Measurements from ENCODE around the gene BPIFB2. TPM values are rescaled to one million over a fixed set of nuclear protein-coding genes. Genes with fewer than 3 reads are reported as not detected.

BPIFB2 gene
- total RNA-seq, 3 donors from 2014 or later (not counting 1 experiment from before 2014, with no cell fraction given): not detected

DNA sequence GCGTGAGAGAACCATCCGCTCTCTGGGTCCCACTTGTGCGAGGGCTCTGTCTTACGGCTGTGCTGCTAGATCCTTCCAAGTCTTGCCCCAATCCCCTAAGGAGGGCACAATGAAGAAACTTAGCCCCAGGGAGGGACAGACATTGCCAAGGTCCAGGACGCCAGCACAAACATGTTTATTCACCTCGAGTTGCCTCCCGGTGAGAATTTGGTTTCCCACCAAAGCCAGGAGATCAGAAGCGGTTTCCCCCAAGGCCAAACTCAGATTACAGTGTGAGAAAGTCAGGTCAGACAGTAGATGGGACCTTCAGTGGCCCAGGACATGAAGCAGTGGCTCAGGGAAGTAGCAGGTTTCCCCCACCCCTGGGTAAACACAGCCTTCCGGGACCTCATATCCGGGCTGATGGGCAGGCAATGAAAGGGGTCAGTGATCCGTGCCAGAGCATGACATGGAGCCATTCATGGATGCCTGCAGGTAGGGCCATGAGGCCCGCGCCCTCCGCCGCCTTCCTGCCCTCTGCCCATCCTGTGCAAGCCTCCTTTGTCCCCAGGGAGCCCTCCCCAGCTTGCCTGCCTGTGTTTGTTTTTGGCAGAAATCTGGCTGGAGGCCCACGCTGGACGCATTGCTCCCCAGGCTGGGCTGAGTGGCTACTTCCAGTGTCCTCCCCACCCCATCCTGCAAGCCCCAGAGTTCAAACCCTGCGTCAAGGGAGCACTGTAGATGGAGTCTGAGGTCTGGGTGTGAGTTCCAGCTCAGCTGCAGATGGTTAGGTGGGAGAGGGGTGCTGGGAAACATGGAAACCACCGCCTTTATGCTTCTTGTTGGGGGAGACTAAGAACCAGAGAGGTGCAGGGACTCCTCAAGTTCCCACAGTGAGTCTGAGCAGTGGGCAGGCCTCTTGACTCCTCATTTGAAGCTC lies 2.0 kb downstream of the BPIFB2 start:
- TF ChIP-seq, protein P1, sequence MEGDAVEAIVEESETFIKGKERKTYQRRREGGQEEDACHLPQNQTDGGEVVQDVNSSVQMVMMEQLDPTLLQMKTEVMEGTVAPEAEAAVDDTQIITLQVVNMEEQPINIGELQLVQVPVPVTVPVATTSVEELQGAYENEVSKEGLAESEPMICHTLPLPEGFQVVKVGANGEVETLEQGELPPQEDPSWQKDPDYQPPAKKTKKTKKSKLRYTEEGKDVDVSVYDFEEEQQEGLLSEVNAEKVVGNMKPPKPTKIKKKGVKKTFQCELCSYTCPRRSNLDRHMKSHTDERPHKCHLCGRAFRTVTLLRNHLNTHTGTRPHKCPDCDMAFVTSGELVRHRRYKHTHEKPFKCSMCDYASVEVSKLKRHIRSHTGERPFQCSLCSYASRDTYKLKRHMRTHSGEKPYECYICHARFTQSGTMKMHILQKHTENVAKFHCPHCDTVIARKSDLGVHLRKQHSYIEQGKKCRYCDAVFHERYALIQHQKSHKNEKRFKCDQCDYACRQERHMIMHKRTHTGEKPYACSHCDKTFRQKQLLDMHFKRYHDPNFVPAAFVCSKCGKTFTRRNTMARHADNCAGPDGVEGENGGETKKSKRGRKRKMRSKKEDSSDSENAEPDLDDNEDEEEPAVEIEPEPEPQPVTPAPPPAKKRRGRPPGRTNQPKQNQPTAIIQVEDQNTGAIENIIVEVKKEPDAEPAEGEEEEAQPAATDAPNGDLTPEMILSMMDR (IDR thresholded peaks at IDR 0.05): no peak
- H3K27me3 ChIP-seq (ENCODE audit: control insufficient read depth, insufficient read depth, low read length): no peaks in the 10 kb centered on the region
- H3K27me3 Mint-ChIP-seq (ENCODE audit: low read depth in 2 of 2): no peaks in the 10 kb centered on the region
- intact Hi-C loops (cut with micrococcal nuclease): no loop called here
- peaks cover 2 to 5% of the 10 kb centered on the region in 2 donors for H3K4me1 Mint-ChIP-seq
- no peaks in the 10 kb centered on the region for H3K36me3 ChIP-seq (ENCODE audit: control insufficient read depth, insufficient read depth, low read length)
- no peaks in the 10 kb centered on the region for H3K9me3 Mint-ChIP-seq
- no peaks in the 10 kb centered on the region for H3K9me3 ChIP-seq (ENCODE audit: control insufficient read depth, insufficient read depth, low read length)
- ATAC-seq (no peak), DNase-seq (no peak)
- no peak overlapping the region for H3K27ac Mint-ChIP-seq
- no peaks in the 10 kb centered on the region for H3K36me3 Mint-ChIP-seq
- H3K4me3 Mint-ChIP-seq: no peak overlapping the region
- no peak overlapping the region for H3K4me3 ChIP-seq (ENCODE audit: low read length)
- H3K4me1 ChIP-seq (ENCODE audit: control insufficient read depth, insufficient read depth, low read length): no peaks in the 10 kb centered on the region
- WGBS (ENCODE audit: insufficient coverage): 80% methylated on average over 19 of the region's 19 CpGs
- no peak overlapping the region for H3K27ac ChIP-seq (ENCODE audit: low read length)

- Histone ChIP-seq H3K4me1 (ENCODE audit: control insufficient read depth, insufficient read depth, low read length) (no peaks in the 10 kb centered on the region), H3K36me3 (ENCODE audit: control insufficient read depth, insufficient read depth, low read length) (no peaks in the 10 kb centered on the region), H3K27ac (ENCODE audit: low read length) (no peak overlapping the region), H3K9me3 (ENCODE audit: control insufficient read depth, insufficient read depth, low read length) (no peaks in the 10 kb centered on the region), H3K4me3 (ENCODE audit: low read length) (no peak overlapping the region), H3K27me3 (ENCODE audit: control insufficient read depth, insufficient read depth, low read length) (no peaks in the 10 kb centered on the region)
- Mint-ChIP-seq H3K4me1 (peaks cover 5 to 6% of the 10 kb centered on the region in 2 donors), H3K9me3 (no peaks in the 10 kb centered on the region), H3K36me3 (no peaks in the 10 kb centered on the region), H3K4me3 (no peak overlapping the region), H3K27me3 (ENCODE audit: low read depth in 2 of 2) (no peaks in the 10 kb centered on the region), H3K27ac (no peak overlapping the region)
- TF ChIP-seq, protein P1 (IDR thresholded peaks at IDR 0.05): no peak
- DNase-seq: no peak
- WGBS (ENCODE audit: insufficient coverage): 90% methylated on average over 5 of the region's 5 CpGs
- intact Hi-C loops (cut with micrococcal nuclease): no loop called here
- no peak for ATAC-seq
These were observed 2.6 kb downstream of the BPIFB2 start for GRCh38 chr20:33010133-33010504.

GRCh38 chr20:33010674-33011449 lies 3.4 kb downstream of the BPIFB2 start:
- peaks cover 5 to 6% of the 10 kb centered on the region in 2 donors for H3K4me1 Mint-ChIP-seq
- no peaks in the 10 kb centered on the region for H3K27me3 Mint-ChIP-seq (ENCODE audit: low read depth in 2 of 2)
- Histone ChIP-seq H3K36me3 (ENCODE audit: control insufficient read depth, insufficient read depth, low read length) (no peaks in the 10 kb centered on the region), H3K27ac (ENCODE audit: low read length) (no peak overlapping the region), H3K4me3 (ENCODE audit: low read length) (no peak overlapping the region), H3K9me3 (ENCODE audit: control insufficient read depth, insufficient read depth, low read length) (no peaks in the 10 kb centered on the region), H3K27me3 (ENCODE audit: control insufficient read depth, insufficient read depth, low read length) (no peaks in the 10 kb centered on the region), H3K4me1 (ENCODE audit: control insufficient read depth, insufficient read depth, low read length) (no peaks in the 10 kb centered on the region)
- no peak overlapping the region for H3K27ac Mint-ChIP-seq
- ATAC-seq: no peak
- intact Hi-C loops (cut with micrococcal nuclease): no loop called here
- no peaks in the 10 kb centered on the region for H3K36me3 Mint-ChIP-seq
- WGBS (ENCODE audit: insufficient coverage): 88% methylated on average over 8 of the region's 8 CpGs
- no peaks in the 10 kb centered on the region for H3K9me3 Mint-ChIP-seq
- no peak overlapping the region for H3K4me3 Mint-ChIP-seq
- TF ChIP-seq, protein P1 (IDR thresholded peaks at IDR 0.05): no peak
- no peak for DNase-seq

All from natural killer cell (primary cell).